GM12873 (cell line): ENCODE measurements around the gene PIGQ.

ENCODE experiments used
- CTCF ChIP-seq: IDR thresholded peaks from 2 replicates; pipeline ENCODE4 v1.5.1; 2012; ENCODE audit warnings: low read depth, mild to moderate bottlenecking, moderate library complexity, low read length, control low read depth; ENCODE audit not compliant: insufficient read depth; ENCODE audit errors: missing control alignments

The PIGQ gene

GRCh38 chr16:530111-530817, 39.5 kb upstream of the PIGQ start:
- no peak for TF ChIP-seq CTCF

GRCh38 chr16:531494-532125, 38.2 kb upstream of the PIGQ start:
- no peak for TF ChIP-seq CTCF

- TF ChIP-seq CTCF: no peak
Observed at GRCh38 chr16:533391-534123, 36.2 kb upstream of the PIGQ start.

GRCh38 chr16:534135-534534, 35.6 kb upstream of the PIGQ start:
- TF ChIP-seq CTCF: no peak

- TF ChIP-seq CTCF: no peak
Observed at GRCh38 chr16:534856-535445, 34.8 kb upstream of the PIGQ start.

GRCh38 chr16:535446-536405, 34.0 kb upstream of the PIGQ start:
- no peak for TF ChIP-seq CTCF

GRCh38 chr16:536746-537145, 33.0 kb upstream of the PIGQ start:
- no peak for TF ChIP-seq CTCF
